ENCODE data around the gene DCTN1.
"Not testable (repeated sequence)": the region's sequence is repeated elsewhere in the genome, so short reads cannot be mapped to it uniquely, and the experiment has no call there.

Gene DCTN1

GRCh38 chr2:74368499-74368898 lies 11.6 kb downstream of the DCTN1 start:
- DNase-seq: no peak

DNA sequence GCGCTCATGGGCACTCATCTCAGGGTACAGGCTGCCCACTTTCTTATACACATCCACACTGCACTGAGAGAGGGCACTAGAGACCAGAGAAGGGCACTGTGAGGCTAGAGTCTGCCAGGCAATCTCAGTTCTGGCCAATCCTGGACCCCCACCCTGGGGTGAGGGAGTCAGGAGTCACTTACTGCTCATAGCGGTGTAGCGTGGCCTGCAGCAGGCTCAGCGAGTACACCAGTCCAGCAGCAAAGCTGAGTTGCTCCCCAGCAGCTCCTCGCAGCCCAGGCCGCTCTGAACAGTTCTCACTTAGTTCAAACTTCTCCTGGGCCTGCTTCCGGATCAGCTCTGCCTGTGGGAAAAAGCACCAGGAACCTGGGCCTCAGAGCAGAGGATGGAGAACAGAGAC lies 12.3 kb downstream of the DCTN1 start:
- no peak for DNase-seq

DNA sequence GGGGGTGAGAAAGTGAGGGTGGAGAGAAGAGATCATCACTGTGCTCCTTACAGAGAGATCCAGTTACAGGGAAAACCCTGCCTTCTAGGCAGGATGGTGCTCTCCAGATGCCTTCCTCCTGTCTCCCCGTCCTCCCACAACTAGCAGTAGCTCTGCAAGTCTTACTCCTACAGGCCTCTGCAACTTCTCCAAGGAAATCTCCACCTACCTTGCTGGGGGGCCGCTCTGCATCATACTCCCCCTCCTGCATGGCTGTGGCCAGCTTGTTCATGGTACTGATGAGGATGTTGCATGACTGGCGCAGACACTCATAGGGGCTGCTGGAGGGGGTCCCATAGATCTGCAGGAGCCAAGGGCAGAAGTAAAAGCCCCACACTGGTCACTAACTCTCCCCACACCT lies 14.1 kb downstream of the DCTN1 start:
- no peak for DNase-seq

- DNase-seq: no peak
Measured at GRCh38 chr2:74364533-74365505, 15.3 kb downstream of the DCTN1 start.

- no peak for DNase-seq
Measured at GRCh38 chr2:74361327-74361726, 18.8 kb downstream of the DCTN1 start.

- DNase-seq: no peak
Measured at GRCh38 chr2:74357627-74358026, 22.5 kb downstream of the DCTN1 start.

DNA sequence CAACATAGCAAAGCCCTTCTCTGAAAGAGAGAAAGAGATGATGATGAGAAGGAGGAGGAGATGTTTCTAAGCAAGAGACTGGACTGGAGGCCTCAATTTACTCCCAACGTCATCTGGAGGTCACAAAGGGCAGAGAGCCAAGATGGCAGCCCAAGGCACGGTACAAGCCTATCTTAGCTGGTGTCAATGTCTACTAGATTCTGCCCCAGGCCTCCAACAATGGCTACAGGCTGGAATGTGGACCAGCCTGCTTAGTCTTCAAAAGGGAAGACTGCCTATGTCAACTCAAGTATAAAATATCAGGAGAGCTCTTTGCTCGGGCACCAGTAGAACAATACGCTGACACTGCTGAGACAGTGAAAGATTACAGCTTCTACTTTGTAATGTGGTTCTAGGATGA lies 30.2 kb downstream of the DCTN1 start:
- DNase-seq: no peak

- DNase-seq: no peak
Measured at GRCh38 chr2:74347742-74348141, 32.4 kb downstream of the DCTN1 start.

DNA sequence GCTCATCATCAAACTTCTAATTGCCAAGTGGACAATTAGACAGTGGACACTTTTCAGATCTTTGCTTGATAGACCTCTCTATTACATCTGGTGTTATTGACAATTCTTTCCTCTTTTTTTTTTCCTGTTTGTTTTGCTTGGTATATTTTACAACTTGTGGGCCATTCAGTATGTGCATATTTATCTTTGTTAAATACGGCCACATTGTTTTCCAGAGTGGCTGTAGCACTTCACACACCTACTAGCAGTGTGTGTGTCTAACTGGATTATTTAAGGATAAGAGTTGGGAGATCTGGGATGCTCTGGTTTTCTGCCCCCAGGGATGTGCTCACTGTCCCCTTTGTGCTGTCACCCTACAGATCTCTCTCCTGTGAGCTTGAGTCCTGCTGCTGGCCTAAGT lies 32.8 kb downstream of the DCTN1 start:
- no peak for DNase-seq

DNA sequence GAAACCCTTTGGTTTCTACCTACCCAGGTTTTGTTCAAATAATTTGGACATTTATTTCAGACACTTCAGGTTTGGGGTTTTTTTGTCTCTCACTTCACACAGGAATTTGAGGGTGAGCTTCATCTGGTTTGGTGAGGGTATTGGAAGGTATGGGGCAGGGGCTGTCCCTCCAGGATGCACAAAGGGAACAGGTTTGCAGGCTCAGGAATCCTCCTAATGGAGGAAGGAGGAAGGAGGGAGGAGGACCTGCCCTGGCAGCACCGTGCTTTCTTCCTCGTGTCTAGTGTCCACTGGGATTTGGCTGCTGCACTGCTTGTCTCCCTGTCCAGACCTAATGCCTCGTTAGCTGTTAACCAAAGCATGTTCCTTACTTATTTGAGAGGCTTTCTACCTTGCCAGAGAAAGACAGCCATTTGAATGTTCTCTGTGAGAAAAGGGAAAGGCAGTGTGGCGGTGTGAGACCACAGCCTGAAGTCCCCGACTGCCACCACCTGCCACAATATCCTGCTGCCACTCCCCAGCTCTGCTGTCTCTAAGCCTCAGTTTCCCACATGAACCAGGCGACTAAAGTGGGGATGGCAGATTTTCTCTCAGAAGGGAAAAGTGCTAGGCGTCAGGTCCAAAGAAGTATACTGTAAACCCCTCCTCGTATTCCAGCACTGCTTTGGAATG lies 34.7 kb downstream of the DCTN1 start:
- DNase-seq: no peak

GRCh38 chr2:74343316-74343715 lies 36.8 kb downstream of the DCTN1 start, which contains the start of gene SLC4A5:
Gene SLC4A5 (minus strand): TSS chr2:74343416. CDS start chr2:74315023, 28,393 bp downstream.
- DNase-seq: no peak

DNA sequence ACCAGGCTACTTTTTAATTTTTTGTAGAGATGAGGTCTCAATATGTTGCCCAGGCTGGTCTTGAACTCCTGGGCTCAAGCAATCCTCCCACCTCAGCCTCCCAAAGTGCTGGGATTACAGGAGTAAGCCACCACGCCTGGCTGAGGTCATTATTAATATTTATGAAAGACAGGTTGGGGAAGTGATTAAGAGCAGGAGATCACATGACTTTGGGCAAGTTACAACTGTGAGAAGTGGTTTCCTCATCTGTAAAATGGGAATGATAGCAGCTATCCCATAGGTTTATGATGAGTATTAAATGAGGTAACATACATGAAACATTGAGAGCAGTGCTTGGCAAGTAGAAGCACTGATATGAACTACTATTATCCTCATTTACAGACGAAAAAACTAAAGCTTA lies 43.9 kb downstream of the DCTN1 start:
- DNase-seq: not testable (repeated sequence)

DNA sequence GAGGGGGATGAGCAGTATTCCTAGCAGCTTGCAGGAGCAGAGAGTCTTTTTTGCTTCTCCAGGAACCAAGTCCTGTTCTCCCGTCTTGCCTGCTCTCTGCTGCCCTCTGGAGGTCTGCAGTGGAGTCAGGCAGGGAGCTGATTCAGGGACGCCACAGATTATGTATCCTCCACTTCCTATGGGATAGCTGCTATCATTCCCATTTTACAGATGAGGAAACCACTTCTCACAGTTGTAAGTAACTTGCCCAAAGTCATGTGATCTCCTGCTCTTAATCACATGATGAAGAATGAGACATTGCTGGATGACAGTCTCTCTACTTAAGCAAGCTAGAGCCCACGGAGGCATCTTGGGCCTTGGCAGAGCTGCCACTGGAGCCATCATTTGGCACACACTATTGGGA lies 45.2 kb downstream of the DCTN1 start:
- DNase-seq: peak; percentile 82

DNA sequence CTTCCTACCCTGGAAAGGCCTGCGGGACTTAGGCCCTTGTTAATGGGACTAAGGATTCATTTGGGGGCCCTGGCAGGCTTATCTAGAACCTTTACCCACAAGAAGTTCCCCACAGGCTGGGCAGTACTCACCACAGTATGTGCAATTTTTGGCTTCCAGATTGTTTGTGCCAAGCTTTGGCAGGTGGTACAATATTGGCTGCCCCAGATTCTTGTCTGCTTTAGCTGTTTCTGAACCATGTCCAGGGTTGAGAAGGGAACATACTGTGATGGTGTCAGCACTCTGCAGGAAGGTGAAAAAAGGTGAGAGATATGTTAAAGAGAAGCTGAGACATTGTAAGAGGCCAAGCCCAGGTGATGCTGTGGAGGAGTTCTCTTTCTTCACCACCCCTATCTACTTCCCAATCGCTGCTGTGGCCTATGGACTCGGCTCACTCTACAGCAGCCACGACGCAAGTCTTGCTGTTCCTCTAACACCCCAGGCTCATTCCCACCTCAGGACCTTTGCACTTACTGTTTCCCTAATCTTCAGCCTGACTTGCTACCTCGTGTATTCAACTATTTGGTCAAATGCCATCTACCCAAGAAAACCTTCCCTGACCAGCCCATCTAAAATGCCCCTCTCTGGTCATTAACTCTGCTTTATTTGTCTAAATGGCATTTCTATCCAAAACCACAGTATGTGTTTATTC lies 46.1 kb downstream of the DCTN1 start:
- no peak for DNase-seq

- DNase-seq: no peak
Measured at GRCh38 chr2:74333175-74333574, 46.9 kb downstream of the DCTN1 start.

DNA sequence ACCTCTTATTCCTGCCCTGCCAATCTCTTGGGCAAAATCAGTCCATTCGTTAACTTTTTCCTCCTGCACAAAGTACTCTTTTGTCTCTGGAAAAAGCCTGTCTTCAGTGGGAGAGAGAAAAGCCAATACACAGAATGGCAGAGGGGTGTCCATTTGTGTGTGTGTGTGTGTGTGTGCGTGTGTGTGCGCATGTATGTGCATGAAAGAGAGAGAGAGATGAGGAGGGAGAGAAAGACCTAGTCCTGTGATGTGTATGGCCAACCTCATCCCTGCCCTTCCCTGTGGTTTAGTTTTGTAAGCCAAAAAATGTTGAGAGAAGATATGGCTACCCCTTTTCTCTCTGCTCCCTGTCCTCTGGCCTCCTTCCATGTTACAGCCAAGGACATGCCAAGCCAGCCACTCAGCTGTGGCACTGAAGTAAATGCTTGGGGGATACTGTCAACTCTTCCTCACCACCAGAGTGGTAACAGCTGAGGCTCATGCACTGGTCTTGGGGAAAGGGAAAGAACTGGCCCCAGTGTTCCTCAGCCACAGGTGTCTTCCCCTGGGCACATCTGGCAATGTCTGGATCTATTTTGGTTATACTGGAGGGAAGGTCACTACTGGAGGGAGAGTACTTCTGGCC lies 47.4 kb downstream of the DCTN1 start:
- no peak for DNase-seq

GRCh38 chr2:74328573-74328972 lies 51.5 kb downstream of the DCTN1 start:
- DNase-seq: no peak

DNA sequence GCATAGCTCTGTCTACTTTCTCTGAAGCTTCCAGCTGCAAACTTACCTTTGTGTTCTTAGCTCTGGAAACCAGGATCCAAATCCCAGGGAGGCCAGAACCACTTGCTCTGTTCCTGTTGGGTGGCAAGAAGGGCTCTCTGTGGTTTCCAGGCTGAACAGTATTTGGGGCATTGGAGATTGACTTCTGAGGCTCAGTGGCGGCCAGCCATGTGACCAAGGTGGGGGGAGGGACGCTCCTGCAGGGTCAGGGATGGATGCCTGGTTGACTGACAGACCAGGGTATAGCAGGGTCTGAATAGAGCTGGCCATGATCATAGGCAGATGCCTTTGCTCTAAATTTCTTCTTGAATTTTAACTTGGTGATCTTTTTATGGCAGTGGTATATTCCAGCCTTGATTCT lies 52.0 kb downstream of the DCTN1 start:
- no peak for DNase-seq

- no peak for DNase-seq
Measured at GRCh38 chr2:74327627-74328026, 52.5 kb downstream of the DCTN1 start.

GRCh38 chr2:74327199-74327598 lies 52.9 kb downstream of the DCTN1 start:
- DNase-seq: no peak

- no peak for DNase-seq
Measured at GRCh38 chr2:74325815-74326214, 54.3 kb downstream of the DCTN1 start.

- no peak for DNase-seq
Measured at GRCh38 chr2:74321737-74322136, 58.4 kb downstream of the DCTN1 start.

DNA sequence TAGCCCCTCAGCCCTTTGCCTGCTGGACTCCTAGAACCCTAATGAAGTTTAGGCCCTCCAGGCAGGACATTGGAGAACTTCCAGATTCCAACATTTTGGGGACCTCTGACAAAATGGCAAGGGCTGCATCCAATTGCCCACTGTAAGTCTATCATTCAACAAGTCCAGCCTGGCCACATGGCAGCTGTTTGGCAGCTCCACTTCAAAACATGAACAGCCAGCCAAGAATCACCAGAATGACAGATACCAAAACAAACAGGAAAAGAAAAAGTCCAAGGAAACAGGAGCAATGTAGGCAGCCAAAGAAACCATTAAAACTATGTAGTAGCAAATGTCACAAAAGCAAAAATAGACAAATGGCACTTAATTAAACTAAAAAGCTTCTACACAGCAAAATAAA lies 62.4 kb downstream of the DCTN1 start:
- no peak for DNase-seq
